HEK293 (cell line): ENCODE measurements around the gene PRSS2.
"Not testable (repeated sequence)": the region's sequence is repeated elsewhere in the genome, so short reads cannot be mapped to it uniquely, and the experiment has no call there.

Source experiments
- CTCF ChIA-PET: fragments of 350-600 bp; formaldehyde crosslinking; extraction: SDS; loops from one replicate; lab custom pipeline; 2021; ENCODE audit warnings: antibody characterized with exemption; lab: Yijun Ruan, JAX
- POLR2A ChIA-PET: fragments of 300-600 bp; formaldehyde crosslinking; extraction: SDS; loops from one replicate; lab custom pipeline; 2020; ENCODE audit warnings: antibody characterized with exemption, inconsistent platforms; lab: Yijun Ruan, JAX
- H3K27ac ChIP-seq: fragments of 200-500 bp; sonication (Bioruptor generic); 2 replicates; pipeline ENCODE4 v1.5.1; 2014; ENCODE audit warnings: low read depth, low read length, control low read depth, inconsistent platforms; ENCODE audit errors: extremely low read depth
- H3K36me3 ChIP-seq, 2 experiments: fragments of 200-500 bp in 1 of 2; sonication (Bioruptor generic) in 1 of 2; 1 replicate in 1 of 2; 2 replicates in 1 of 2; pipeline ENCODE4 v1.5.1; 2014 to 2017; ENCODE audit warnings: inconsistent platforms in 2 of 2, low read length in 2 of 2; ENCODE audit not compliant: control insufficient read depth in 2 of 2, insufficient read depth in 1 of 2
- H3K4me1 ChIP-seq: fragments of 200-500 bp; sonication (Bioruptor generic); 2 replicates; pipeline ENCODE4 v1.5.1; 2014; ENCODE audit warnings: mild to moderate bottlenecking, low read length, inconsistent platforms; ENCODE audit not compliant: control insufficient read depth, insufficient read depth
- H3K4me3 ChIP-seq: 2 replicates; pipeline ENCODE4 v1.5.1; 2011; ENCODE audit warnings: low read depth, mild to moderate bottlenecking, control low read depth, low read length, moderate library complexity
- H3K9me3 ChIP-seq: fragments of 200-500 bp; sonication (Bioruptor generic); 2 replicates; pipeline ENCODE4 v1.5.1; 2014; ENCODE audit warnings: low read depth, low read length, inconsistent platforms; ENCODE audit not compliant: control insufficient read depth, insufficient read depth
- BCL11A ChIP-seq: fragments of 450-650 bp; formaldehyde crosslinking; IDR thresholded peaks from 2 replicates; pipeline ENCODE4 v1.5.1; 2016; ENCODE audit warnings: low read depth, missing biosample characterization, missing genetic modification characterization
- GFI1B ChIP-seq: fragments of 450-650 bp; formaldehyde crosslinking; IDR thresholded peaks from 2 replicates; pipeline ENCODE4 v1.5.1; 2016; ENCODE audit warnings: missing biosample characterization, missing genetic modification characterization
- MYNN ChIP-seq: fragments of 450-650 bp; formaldehyde crosslinking; IDR thresholded peaks from 2 replicates; pipeline ENCODE4 v1.5.1; 2016; ENCODE audit warnings: missing biosample characterization, missing genetic modification characterization, borderline replicate concordance
- SCRT1 ChIP-seq: fragments of 450-650 bp; formaldehyde crosslinking; IDR thresholded peaks from 2 replicates; pipeline ENCODE4 v1.5.1; 2016; ENCODE audit warnings: missing biosample characterization, missing genetic modification characterization, borderline replicate concordance
- TCF7L2 ChIP-seq: IDR thresholded peaks from 2 replicates; pipeline ENCODE4 v1.6.1; 2011; ENCODE audit warnings: low read depth, mild to moderate bottlenecking, inconsistent platforms, low read length, moderate library complexity, borderline replicate concordance
- ZBTB11 ChIP-seq: fragments of 450-650 bp; formaldehyde crosslinking; conservative IDR thresholded peaks from 2 replicates; pipeline ENCODE4 v1.5.1; 2016; ENCODE audit warnings: low read depth, missing biosample characterization, missing genetic modification characterization
- ZBTB6 ChIP-seq: fragments of 450-650 bp; formaldehyde crosslinking; IDR thresholded peaks from 2 replicates; pipeline ENCODE4 v1.5.1; 2017; ENCODE audit warnings: missing biosample characterization, missing genetic modification characterization
- ZNF133 ChIP-seq: fragments of 450-650 bp; formaldehyde crosslinking; IDR thresholded peaks from 2 replicates; pipeline ENCODE4 v1.5.1; 2016; ENCODE audit warnings: missing biosample characterization, missing genetic modification characterization
- ZNF157 ChIP-seq: fragments of 450-650 bp; formaldehyde crosslinking; IDR thresholded peaks from 2 replicates; pipeline ENCODE4 v1.5.1; 2016; ENCODE audit warnings: missing biosample characterization, missing genetic modification characterization
- ZNF2 ChIP-seq: fragments of 450-650 bp; formaldehyde crosslinking; IDR thresholded peaks from 2 replicates; pipeline ENCODE4 v1.5.1; 2016; ENCODE audit warnings: missing biosample characterization, missing genetic modification characterization
- ZNF221 ChIP-seq: fragments of 450-650 bp; formaldehyde crosslinking; IDR thresholded peaks from 2 replicates; pipeline ENCODE4 v1.5.1; 2017; ENCODE audit warnings: missing biosample characterization, missing genetic modification characterization, borderline replicate concordance
- ZNF223 ChIP-seq: fragments of 450-650 bp; formaldehyde crosslinking; IDR thresholded peaks from 2 replicates; pipeline ENCODE4 v1.5.1; 2016; ENCODE audit warnings: missing biosample characterization, missing genetic modification characterization
- ZNF292 ChIP-seq: fragments of 450-650 bp; formaldehyde crosslinking; IDR thresholded peaks from 2 replicates; pipeline ENCODE4 v1.5.1; 2016; ENCODE audit warnings: low read depth, missing biosample characterization, missing genetic modification characterization, borderline replicate concordance
- ZNF324 ChIP-seq: fragments of 450-650 bp; formaldehyde crosslinking; IDR thresholded peaks from 2 replicates; pipeline ENCODE4 v1.5.1; 2016; ENCODE audit warnings: missing biosample characterization, missing genetic modification characterization
- ZNF354C ChIP-seq: fragments of 450-650 bp; formaldehyde crosslinking; IDR thresholded peaks from 2 replicates; pipeline ENCODE4 v1.5.1; 2016; ENCODE audit warnings: missing biosample characterization, missing genetic modification characterization, low read depth, borderline replicate concordance
- ZNF433 ChIP-seq: fragments of 450-650 bp; formaldehyde crosslinking; IDR thresholded peaks from 2 replicates; pipeline ENCODE4 v1.5.1; 2016; ENCODE audit warnings: missing biosample characterization, missing genetic modification characterization, low read depth
- ZNF501 ChIP-seq: fragments of 450-650 bp; formaldehyde crosslinking; IDR thresholded peaks from 2 replicates; pipeline ENCODE4 v1.5.1; 2016; ENCODE audit warnings: missing biosample characterization, missing genetic modification characterization
- ZNF549 ChIP-seq: fragments of 450-650 bp; IDR thresholded peaks from 2 replicates; pipeline ENCODE4 v1.5.1; 2018; ENCODE audit warnings: missing biosample characterization, missing genetic modification characterization, mild to moderate bottlenecking, inconsistent platforms, moderate library complexity
- ZNF677 ChIP-seq: fragments of 450-650 bp; IDR thresholded peaks from 2 replicates; pipeline ENCODE4 v1.5.0; 2018; ENCODE audit warnings: missing biosample characterization, mild to moderate bottlenecking, missing genetic modification characterization, moderate library complexity
- ZNF707 ChIP-seq: fragments of 450-650 bp; formaldehyde crosslinking; IDR thresholded peaks from 2 replicates; pipeline ENCODE4 v1.5.1; 2016; ENCODE audit warnings: missing biosample characterization, missing genetic modification characterization
- ZNF776 ChIP-seq: fragments of 450-650 bp; formaldehyde crosslinking; IDR thresholded peaks from 2 replicates; pipeline ENCODE4 v1.5.0; 2017; ENCODE audit warnings: missing biosample characterization, missing genetic modification characterization, borderline replicate concordance

PRSS2 gene

DNA sequence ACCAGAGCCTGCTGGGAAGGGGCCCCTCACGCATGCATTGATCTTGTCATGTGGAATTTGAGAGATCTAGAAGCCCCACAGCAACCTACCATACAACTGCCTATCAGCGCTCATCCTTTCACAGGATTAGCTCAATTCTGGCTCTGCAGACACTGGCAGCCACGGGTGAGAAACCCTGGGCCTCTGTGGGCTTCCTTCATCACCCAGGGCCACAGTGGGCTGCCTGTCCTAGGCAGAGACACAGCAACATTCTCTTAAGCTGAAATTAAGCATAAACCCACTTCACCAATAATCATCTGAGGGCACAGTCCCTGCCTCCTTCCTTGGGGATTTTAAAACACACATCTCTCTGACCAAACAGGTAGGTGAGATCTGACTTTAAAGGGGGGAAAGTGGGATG, 3.3 kb upstream of the PRSS2 start:
- H3K4me1 ChIP-seq: no peaks in the 10 kb centered on the region
- POLR2A ChIA-PET: no interaction called here
- no peaks in the 10 kb centered on the region for H3K36me3 ChIP-seq
- no peak overlapping the region for H3K27ac ChIP-seq
- H3K9me3 ChIP-seq: no peaks in the 10 kb centered on the region
- TF ChIP-seq ZNF677 (tag by site-specific recombination) (no peak), ZNF2 (tag by site-specific recombination) (no peak)
- no peak overlapping the region for H3K4me3 ChIP-seq
- CTCF ChIA-PET: interaction anchor here (1.5 kb wide), 1 partner anchor 16 kb away, joined by 10 read pairs; no protein-coding TSS in a partner anchor

GRCh38 chr7:142767861-142768260, 2.9 kb upstream of the PRSS2 start:
- Histone ChIP-seq H3K36me3 (no peaks in the 10 kb centered on the region), H3K4me3 (no peak overlapping the region), H3K27ac (no peak overlapping the region), H3K4me1 (no peaks in the 10 kb centered on the region)
- POLR2A ChIA-PET: no interaction called here
- TF ChIP-seq TCF7L2: no peak
- TF ChIP-seq ZBTB11 (tag by site-specific recombination): no peak
- TF ChIP-seq ZNF433: no peak
- TF ChIP-seq ZNF221 (tag by site-specific recombination): no peak
- no peak for TF ChIP-seq ZNF223 (tag by site-specific recombination)
- TF ChIP-seq ZNF324: no peak
- TF ChIP-seq ZNF292 (tag by site-specific recombination): no peak
- no peak for TF ChIP-seq ZNF707 (tag by site-specific recombination)
- TF ChIP-seq, all 188 proteins: peak for 0
- CTCF ChIA-PET: interaction anchor here (1.5 kb wide), 1 partner anchor 15 kb away, joined by 10 read pairs; no protein-coding TSS in a partner anchor
- H3K9me3 ChIP-seq: no peaks in the 10 kb centered on the region

DNA sequence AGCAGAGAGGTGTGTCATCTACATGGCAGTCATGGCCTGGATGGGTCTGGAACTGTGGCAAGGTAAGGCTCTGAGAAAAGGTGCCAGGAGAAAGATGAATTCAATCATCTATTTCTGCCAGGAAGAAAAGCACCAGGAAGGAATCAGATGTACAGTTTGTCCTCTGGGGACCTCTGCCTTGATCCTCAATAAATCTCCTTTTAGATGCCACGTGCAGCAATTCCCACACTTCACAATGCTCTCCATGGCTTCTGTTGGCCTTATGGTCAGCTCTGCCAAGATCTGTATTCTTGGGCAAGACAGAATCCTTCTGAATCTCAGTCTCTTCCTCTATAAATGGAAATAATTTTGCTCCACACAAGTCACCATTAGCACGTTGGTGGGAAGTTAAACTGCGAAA, 1.9 kb upstream of the PRSS2 start:
- H3K4me1 ChIP-seq, POLR2A ChIA-PET, H3K9me3 ChIP-seq, H3K36me3 ChIP-seq, H3K4me3 ChIP-seq, H3K27ac ChIP-seq: not testable (repeated sequence)
- CTCF ChIA-PET: interaction anchor here (1.5 kb wide), 1 partner anchor 14 kb away, joined by 10 read pairs; no protein-coding TSS in a partner anchor

DNA sequence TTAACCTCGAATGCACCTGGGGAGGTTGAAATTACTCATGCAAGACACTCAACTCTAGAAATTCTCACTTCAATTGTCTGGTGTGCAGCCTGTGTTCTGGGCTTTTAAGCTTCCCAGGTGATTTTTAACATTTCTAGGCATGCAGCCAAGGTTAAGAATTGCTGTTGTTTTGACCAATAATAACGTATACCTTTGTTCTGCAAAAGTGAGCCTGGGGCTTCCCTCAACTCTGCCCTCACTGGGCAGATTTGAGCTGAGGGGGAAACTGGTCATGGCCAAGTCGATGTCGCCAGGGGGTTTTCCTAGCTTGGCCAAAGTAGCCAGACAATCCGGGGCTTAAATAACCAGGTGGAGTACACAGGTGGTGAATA, 568 bp downstream of the PRSS2 start:
- no peak for TF ChIP-seq ZNF549
- no peak for TF ChIP-seq ZBTB6
- TF ChIP-seq ZNF133 (tag by site-specific recombination): no peak
- TF ChIP-seq ZNF501 (tag by site-specific recombination): no peak
- TF ChIP-seq GFI1B (tag by site-specific recombination): no peak
- no peak for TF ChIP-seq MYNN (tag by site-specific recombination)
- no peak for TF ChIP-seq ZNF354C (tag by site-specific recombination)
- TF ChIP-seq ZNF2 (tag by site-specific recombination): no peak
- no peak for TF ChIP-seq BCL11A (tag by site-specific recombination)
- no peak for TF ChIP-seq ZNF776 (tag by site-specific recombination)
- no peak for TF ChIP-seq ZNF157
- no peak for TF ChIP-seq SCRT1 (tag by site-specific recombination)
- TF ChIP-seq, all 188 proteins: peak for 0
- Histone ChIP-seq H3K9me3 (no peaks in the 10 kb centered on the region), H3K27ac (no peak overlapping the region), H3K36me3 (no peaks in the 10 kb centered on the region), H3K4me1 (no peaks in the 10 kb centered on the region), H3K4me3 (no peak overlapping the region)
- POLR2A ChIA-PET: no interaction called here
- CTCF ChIA-PET: interaction anchor here (0.7 to 3.4 kb wide), 3 partner anchors 12 to 190 kb away, joined by 3 to 26 read pairs (median 6); no protein-coding TSS in a partner anchor
